ENCODE results near the gene FSTL4.
"Not testable (repeated sequence)": the region's sequence is repeated elsewhere in the genome, so short reads cannot be mapped to it uniquely, and the experiment has no call there.

Gene FSTL4

GRCh38 chr5:133396187-133396741 lies 216.1 kb downstream of the FSTL4 start:
- no peaks in the 10 kb centered on the region for H3K79me2 ChIP-seq (ENCODE audit: insufficient read depth, low read depth)
- TF ChIP-seq CTCF (conservative IDR thresholded peaks at IDR 0.05; ENCODE audit: low read depth, low read length), result no peak
- H3K27me3 ChIP-seq (ENCODE audit: insufficient read depth, low read depth), result no peaks in the 10 kb centered on the region
- no peaks in the 10 kb centered on the region for H3K4me1 ChIP-seq (ENCODE audit: low read depth, poor library complexity, severe bottlenecking)
- no peak overlapping the region for H3K4me3 ChIP-seq (IDR thresholded peaks at IDR 0.05; ENCODE audit: insufficient read depth, low read depth, low read length)
- no peaks in the 10 kb centered on the region for H3K36me3 ChIP-seq (ENCODE audit: insufficient read depth)
- no peak overlapping the region for H2AFZ ChIP-seq (ENCODE audit: low read depth)
- no peak overlapping the region for H3K27ac ChIP-seq
- H4K20me1 ChIP-seq (ENCODE audit: insufficient read depth), result no peaks in the 10 kb centered on the region
- H3K9ac ChIP-seq, result no peak overlapping the region
- H3K4me2 ChIP-seq, result no peak overlapping the region

- not testable (repeated sequence) for H3K9ac ChIP-seq; H3K4me1 ChIP-seq (ENCODE audit: low read depth, poor library complexity, severe bottlenecking)
Measured at GRCh38 chr5:133395207-133395606, 217.1 kb downstream of the FSTL4 start.

GRCh38 chr5:133394477-133394817 lies 217.9 kb downstream of the FSTL4 start:
- H2AFZ ChIP-seq (ENCODE audit: low read depth); H3K27me3 ChIP-seq (ENCODE audit: insufficient read depth, low read depth); H3K4me2 ChIP-seq; H3K79me2 ChIP-seq (ENCODE audit: insufficient read depth, low read depth); H4K20me1 ChIP-seq (ENCODE audit: insufficient read depth); H3K4me1 ChIP-seq (ENCODE audit: low read depth, poor library complexity, severe bottlenecking); H3K36me3 ChIP-seq (ENCODE audit: insufficient read depth); H3K4me3 ChIP-seq (IDR thresholded peaks at IDR 0.05; ENCODE audit: insufficient read depth, low read depth, low read length); H3K9ac ChIP-seq; H3K27ac ChIP-seq: not testable (repeated sequence)

More at GRCh38 chr5:133395207-133395606, 217.1 kb downstream of the FSTL4 start:
- H3K4me3 ChIP-seq (IDR thresholded peaks at IDR 0.05; ENCODE audit: insufficient read depth, low read depth, low read length); H3K36me3 ChIP-seq (ENCODE audit: insufficient read depth); H3K27me3 ChIP-seq (ENCODE audit: insufficient read depth, low read depth); H4K20me1 ChIP-seq (ENCODE audit: insufficient read depth); H3K4me2 ChIP-seq; H3K27ac ChIP-seq; H3K79me2 ChIP-seq (ENCODE audit: insufficient read depth, low read depth); H2AFZ ChIP-seq (ENCODE audit: low read depth): not testable (repeated sequence)

- no peaks in the 10 kb centered on the region for H4K20me1 ChIP-seq (ENCODE audit: insufficient read depth)
- H3K36me3 ChIP-seq (ENCODE audit: insufficient read depth), result no peaks in the 10 kb centered on the region
- no peaks in the 10 kb centered on the region for H3K27me3 ChIP-seq (ENCODE audit: insufficient read depth, low read depth)
- no peaks in the 10 kb centered on the region for H3K4me1 ChIP-seq (ENCODE audit: low read depth, poor library complexity, severe bottlenecking)
- no peak overlapping the region for H2AFZ ChIP-seq (ENCODE audit: low read depth)
- no peak overlapping the region for H3K4me2 ChIP-seq
- no peaks in the 10 kb centered on the region for H3K79me2 ChIP-seq (ENCODE audit: insufficient read depth, low read depth)
- no peak overlapping the region for H3K4me3 ChIP-seq (IDR thresholded peaks at IDR 0.05; ENCODE audit: insufficient read depth, low read depth, low read length)
- H3K27ac ChIP-seq, result no peak overlapping the region
- TF ChIP-seq CTCF (conservative IDR thresholded peaks at IDR 0.05; ENCODE audit: low read depth, low read length), result no peak
- H3K9ac ChIP-seq, result no peak overlapping the region
Measured at GRCh38 chr5:133393776-133394476, 218.4 kb downstream of the FSTL4 start.

- no peak for TF ChIP-seq CTCF (conservative IDR thresholded peaks at IDR 0.05; ENCODE audit: low read depth, low read length)
- no peaks in the 10 kb centered on the region for H3K4me1 ChIP-seq (ENCODE audit: low read depth, poor library complexity, severe bottlenecking)
- no peak overlapping the region for H3K4me3 ChIP-seq (IDR thresholded peaks at IDR 0.05; ENCODE audit: insufficient read depth, low read depth, low read length)
- no peaks in the 10 kb centered on the region for H4K20me1 ChIP-seq (ENCODE audit: insufficient read depth)
- no peaks in the 10 kb centered on the region for H3K27me3 ChIP-seq (ENCODE audit: insufficient read depth, low read depth)
- no peak overlapping the region for H3K27ac ChIP-seq
- no peak overlapping the region for H3K9ac ChIP-seq
- no peaks in the 10 kb centered on the region for H3K79me2 ChIP-seq (ENCODE audit: insufficient read depth, low read depth)
- no peak overlapping the region for H2AFZ ChIP-seq (ENCODE audit: low read depth)
- no peaks in the 10 kb centered on the region for H3K36me3 ChIP-seq (ENCODE audit: insufficient read depth)
- H3K4me2 ChIP-seq, result no peak overlapping the region
Measured at GRCh38 chr5:133392448-133392847, 219.9 kb downstream of the FSTL4 start.

Measured in KMS-11 (cell line).